WTC11 (cell line): Measurements from ENCODE around the gene CEACAM19. TPM values are rescaled to one million over a fixed set of nuclear protein-coding genes. Genes with fewer than 3 reads are reported as not detected.
A peak's percentile ranks its signal among the peaks of the same experiment; 100 is the strongest.

Experiments
- ATAC-seq: fragments of 200-7000 bp; cut with Tn5 transposase; 2 replicates; pipeline ENCODE4 v1.10.0; 2021; ENCODE audit warnings: mild to moderate bottlenecking, moderate library complexity
- CTCF ChIA-PET: fragments of 300-600 bp; sonication (Branson Sonifier 250); formaldehyde crosslinking; loops from one replicate; lab custom pipeline; 2021; ENCODE audit warnings: antibody characterized with exemption; lab: Charles Lee
- POLR2A ChIA-PET: fragments of 350-600 bp; sonication (Branson Sonifier 250); formaldehyde crosslinking; loops from one replicate; lab custom pipeline; 2021; ENCODE audit warnings: antibody characterized with exemption; lab: Charles Lee
- DNase-seq: peaks from one replicate; pipeline ENCODE4 v3.0.0; 2021; ENCODE audit warnings: low spot score
- H3K27ac Mint-ChIP-seq: 2 replicates; pipeline ENCODE4 v1.8.0; 2021; ENCODE audit warnings: mixed read lengths
- H3K27me3 Mint-ChIP-seq: 2 replicates; pipeline ENCODE4 v1.8.0; 2021; ENCODE audit warnings: low read depth, mild to moderate bottlenecking, moderate library complexity, mixed read lengths
- H3K36me3 Mint-ChIP-seq: 2 replicates; pipeline ENCODE4 v1.8.0; 2021; ENCODE audit warnings: mixed read lengths
- H3K4me1 Mint-ChIP-seq: 2 replicates; pipeline ENCODE4 v1.8.0; 2022; ENCODE audit warnings: mixed read lengths
- H3K4me3 Mint-ChIP-seq: 2 replicates; pipeline ENCODE4 v1.8.0; 2021; ENCODE audit warnings: mild to moderate bottlenecking, moderate library complexity, mixed read lengths
- H3K9me3 Mint-ChIP-seq: 2 replicates; pipeline ENCODE4 v1.8.0; 2021; ENCODE audit warnings: mixed read lengths
- ARID4B ChIP-seq: sonication (generic); formaldehyde crosslinking; IDR thresholded peaks from 2 replicates; pipeline ENCODE4 v1.8.0; 2023; ENCODE audit warnings: missing genetic modification reagents, mild to moderate bottlenecking, borderline replicate concordance
- ATF2 ChIP-seq: sonication (generic); formaldehyde crosslinking; IDR thresholded peaks from 2 replicates; pipeline ENCODE4 v1.8.1; 2022; ENCODE audit warnings: low read depth, missing genetic modification reagents, borderline replicate concordance
- CBFB ChIP-seq: sonication (generic); formaldehyde crosslinking; IDR thresholded peaks from 2 replicates; pipeline ENCODE4 v1.8.1; 2022; ENCODE audit warnings: mild to moderate bottlenecking, low read depth, missing genetic modification reagents
- CREM ChIP-seq: sonication (generic); formaldehyde crosslinking; IDR thresholded peaks from 2 replicates; pipeline ENCODE4 v1.8.1; 2022; ENCODE audit warnings: mild to moderate bottlenecking, missing genetic modification reagents, moderate library complexity
- HMGXB4 ChIP-seq: sonication (generic); formaldehyde crosslinking; IDR thresholded peaks from 2 replicates; pipeline ENCODE4 v1.8.1; 2023; ENCODE audit warnings: mild to moderate bottlenecking, moderate library complexity, missing genetic modification reagents
- SMAD3 ChIP-seq: sonication (generic); formaldehyde crosslinking; IDR thresholded peaks from 2 replicates; pipeline ENCODE4 v1.8.0; 2022; ENCODE audit warnings: missing genetic modification reagents, mild to moderate bottlenecking, borderline replicate concordance
- SP1 ChIP-seq: sonication (generic); formaldehyde crosslinking; conservative IDR thresholded peaks from 2 replicates; pipeline ENCODE4 v1.8.1; 2022; ENCODE audit warnings: missing genetic modification reagents
- TEAD1 ChIP-seq: sonication (generic); formaldehyde crosslinking; IDR thresholded peaks from 2 replicates; pipeline ENCODE4 v1.8.0; 2022; ENCODE audit warnings: mild to moderate bottlenecking, missing genetic modification reagents
- USF2 ChIP-seq: sonication (generic); formaldehyde crosslinking; IDR thresholded peaks from 2 replicates; pipeline ENCODE4 v1.8.1; 2023; ENCODE audit warnings: mild to moderate bottlenecking, missing genetic modification reagents, moderate library complexity
- ZNF219 ChIP-seq: sonication (generic); formaldehyde crosslinking; IDR thresholded peaks from 2 replicates; pipeline ENCODE4 v1.8.0; 2023; ENCODE audit warnings: missing genetic modification reagents, mild to moderate bottlenecking, borderline replicate concordance
- ZNF263 ChIP-seq: sonication (generic); formaldehyde crosslinking; IDR thresholded peaks from 2 replicates; pipeline ENCODE4 v1.8.1; 2022; ENCODE audit warnings: low read depth, mild to moderate bottlenecking, moderate library complexity, missing genetic modification reagents
- ZNF423 ChIP-seq: fragments of 250-450 bp; sonication (Bioruptor Pico); IDR thresholded peaks from 2 replicates; pipeline ENCODE4 v2.1.2; 2022; ENCODE audit warnings: mild to moderate bottlenecking, moderate library complexity
- ZSCAN18 ChIP-seq: fragments of 250-450 bp; sonication (Bioruptor Pico); IDR thresholded peaks from 2 replicates; pipeline ENCODE4 v2.1.2; 2022; ENCODE audit warnings: mild to moderate bottlenecking, moderate library complexity
- total RNA-seq: library from RNA; stranded (reverse); gene quantifications from 3 replicates; pipeline ENCODE4 v1.2.3, GENCODE V29; 2021

The CEACAM19 gene
- total RNA-seq, 1 experiment from 2014 or later: 2.9 TPM

- TF ChIP-seq CBFB (CRISPR knock-in tag) (no peak), TEAD1 (CRISPR knock-in tag) (no peak), ZNF219 (CRISPR knock-in tag) (no peak), ARID4B (CRISPR knock-in tag) (no peak), SP1 (no peak), SMAD3 (CRISPR knock-in tag) (no peak)
Observed at GRCh38 chr19:44692379-44692721, 21.1 kb downstream of the CEACAM19 start (continued).

- Mint-ChIP-seq H3K27me3 (peaks cover 4% of the 10 kb centered on the region; the same call in 1 of the 2 replicates), H3K36me3 (no peaks in the 10 kb centered on the region), H3K27ac (no peak overlapping the region), H3K4me1 (peaks cover 33% of the 10 kb centered on the region), H3K9me3 (no peaks in the 10 kb centered on the region)
- POLR2A ChIA-PET: no interaction called here
- no peak for ATAC-seq
- CTCF ChIA-PET: interaction anchor here (1.2 to 2.8 kb wide), 3 partner anchors 19 to 77 kb away, joined by 5 to 17 read pairs (median 5); no protein-coding TSS in a partner anchor
- TF ChIP-seq HMGXB4 (CRISPR knock-in tag) (no peak), ZNF219 (CRISPR knock-in tag) (no peak), USF2 (no peak), CREM (CRISPR knock-in tag) (no peak), ZSCAN18 (CRISPR knock-in tag) (no peak)
- TF ChIP-seq, all 79 proteins: peak for 0
- DNase-seq: no peak
- H3K4me3 Mint-ChIP-seq: no peak overlapping the region
Observed at GRCh38 chr19:44694184-44694579, 22.9 kb downstream of the CEACAM19 start.

- ATAC-seq (peak; percentile 76), DNase-seq (no peak)
- ChIA-PET POLR2A (no interaction called here), CTCF (interaction anchor here (1.0 to 2.7 kb wide), 3 partner anchors 27 to 149 kb away, joined by 3 to 9 read pairs (median 8); partner anchors contain the start of gene NECTIN2)
- TF ChIP-seq ZNF423 (CRISPR knock-in tag): peak; percentile 65
- TF ChIP-seq ATF2 (CRISPR knock-in tag): no peak
- 0 out of 2 replicates have a peak, but pooled peaks have one; percentile 18 for TF ChIP-seq ZNF263 (CRISPR knock-in tag)
- H3K4me1 Mint-ChIP-seq: peaks cover 24% of the 10 kb centered on the region
- peak overlapping the region; percentile 62 for H3K27ac Mint-ChIP-seq
- no peak overlapping the region for H3K4me3 Mint-ChIP-seq
- H3K27me3 Mint-ChIP-seq: peaks cover 4% of the 10 kb centered on the region; the same call in 1 of the 2 replicates
- no peaks in the 10 kb centered on the region for H3K36me3 Mint-ChIP-seq
- H3K9me3 Mint-ChIP-seq: no peaks in the 10 kb centered on the region
Observed at GRCh38 chr19:44696939-44697669, 25.8 kb downstream of the CEACAM19 start.
